ENCODE measurements around the gene LOX. TPM values are rescaled to one million over a fixed set of nuclear protein-coding genes. Genes with fewer than 3 reads are reported as not detected.

Gene LOX
- total and polyA plus RNA-seq, 8 donors, result 23.2 to 59.1 (median 26.5) TPM

Other genes starting within 250 kb of the LOX start
- gene FTMT, start 226.4 kb downstream of the LOX start, total RNA-seq, result not detected
- gene FTMT, start 226.4 kb downstream of the LOX start, polyA plus RNA-seq (ENCODE audit: insufficient read length in 6 of 6), result not detected
- 10 to 100 TPM; 11.1 to 13.8 TPM for gene SRFBP1, start 116.3 kb downstream of the LOX start, total RNA-seq
- gene SRFBP1, start 116.3 kb downstream of the LOX start, polyA plus RNA-seq (ENCODE audit: insufficient read length in 6 of 6), result 10 to 100 TPM; 16.6 to 19.4 (median 17.4) TPM
- 1 to 10 TPM in 1 of 2 donors, not detected in 1; 2.0 TPM for gene ZNF474, start 51.3 kb upstream of the LOX start, total RNA-seq
- 1 to 10 TPM in 4 of 6 donors, under 1 TPM in 2; 0.53 to 4.0 (median 2.4) TPM for gene ZNF474, start 51.3 kb upstream of the LOX start, polyA plus RNA-seq (ENCODE audit: insufficient read length in 6 of 6)
- 1 to 10 TPM; 2.1 to 3.2 TPM for gene SNCAIP, start 234.0 kb upstream of the LOX start, total RNA-seq
- gene SNCAIP, start 234.0 kb upstream of the LOX start, polyA plus RNA-seq (ENCODE audit: insufficient read length in 6 of 6), result 10 to 100 TPM; 16.0 to 23.4 (median 17.9) TPM

Data from left lung (tissue), 8 donors.